HG03108 (cell line): ENCODE measurements around the gene MB.

Experiments used
- ATAC-seq: cut with Tn5 transposase; IDR thresholded peaks from one replicate; pipeline ENCODE4 v1.9.1; 2021; ENCODE audit warnings: moderate library complexity; ENCODE audit not compliant: unreplicated experiment

The MB gene

DNA sequence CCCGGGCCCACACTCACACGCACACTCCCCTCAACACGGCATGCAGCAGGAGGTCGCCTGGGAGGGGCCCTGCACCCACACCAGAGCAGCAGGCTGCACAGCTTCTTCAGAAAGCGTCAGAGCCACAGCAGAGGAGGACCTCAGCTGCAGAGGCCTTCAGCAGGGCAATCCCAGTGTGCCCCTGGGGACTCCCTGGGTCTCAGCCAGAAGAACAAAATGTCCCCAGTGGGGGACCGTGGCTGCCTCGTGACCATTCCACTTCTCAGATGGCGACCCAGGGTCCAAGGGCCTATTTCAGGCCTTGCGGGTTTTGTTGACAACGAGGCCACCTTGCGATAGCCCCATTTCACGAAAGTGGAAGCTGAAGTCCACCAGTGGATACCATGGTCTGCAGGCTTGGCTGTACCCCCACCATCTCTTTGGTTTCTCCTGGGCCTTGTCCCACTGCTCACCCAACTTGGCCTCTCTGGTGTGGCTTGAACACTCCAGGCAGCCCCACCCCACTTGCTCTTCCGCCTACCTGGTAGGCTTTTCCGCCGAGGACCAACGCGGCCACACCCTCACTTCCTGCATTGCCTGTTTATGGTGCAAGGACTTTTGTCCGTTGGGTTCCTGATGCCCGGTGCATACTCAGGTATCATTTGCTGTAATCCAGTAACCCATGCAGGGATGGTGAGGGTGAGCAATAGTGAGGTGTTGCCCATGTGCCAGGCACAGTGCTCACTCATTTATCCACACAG, 38.1 kb downstream of the MB start:
- no peak for ATAC-seq

DNA sequence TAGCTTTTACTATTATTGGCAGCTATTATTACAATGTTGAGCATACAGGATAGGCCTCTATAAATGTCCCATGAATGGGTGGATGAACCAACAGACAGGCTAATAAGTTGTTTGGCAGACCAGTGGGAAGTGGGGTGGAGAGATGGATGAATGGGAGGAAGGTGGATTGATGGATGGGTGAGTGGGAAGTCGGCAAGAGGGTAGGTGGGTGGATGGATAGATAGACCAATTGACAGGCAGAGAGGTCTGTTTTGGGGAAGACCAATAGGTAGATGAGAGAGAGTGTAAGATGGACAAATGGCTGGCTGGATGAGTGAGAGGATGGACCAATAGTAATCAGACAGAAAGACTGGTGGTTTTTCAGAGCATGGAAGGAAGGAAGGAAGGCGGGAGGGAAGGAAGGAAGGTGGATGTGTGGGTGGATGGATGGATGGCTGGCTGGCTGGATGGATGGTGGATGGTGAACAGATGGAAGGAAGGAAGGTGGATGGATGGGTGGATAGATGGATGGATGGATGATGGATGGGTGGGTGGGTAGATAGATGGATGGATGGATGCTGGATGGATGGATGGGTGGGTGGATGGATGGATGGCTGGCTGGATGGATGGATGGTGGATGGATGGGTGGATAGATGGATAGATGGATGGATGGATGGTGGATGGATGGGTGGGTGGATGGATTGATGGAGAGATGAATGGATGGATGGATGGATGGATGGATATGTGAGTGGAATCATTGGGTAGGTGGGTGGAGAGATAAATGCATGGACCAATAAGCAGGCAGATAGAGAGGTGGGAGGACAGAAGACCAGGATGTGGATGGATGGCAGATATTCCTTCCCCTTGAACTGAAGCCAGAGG, 39.1 kb downstream of the MB start:
- no peak for ATAC-seq

DNA sequence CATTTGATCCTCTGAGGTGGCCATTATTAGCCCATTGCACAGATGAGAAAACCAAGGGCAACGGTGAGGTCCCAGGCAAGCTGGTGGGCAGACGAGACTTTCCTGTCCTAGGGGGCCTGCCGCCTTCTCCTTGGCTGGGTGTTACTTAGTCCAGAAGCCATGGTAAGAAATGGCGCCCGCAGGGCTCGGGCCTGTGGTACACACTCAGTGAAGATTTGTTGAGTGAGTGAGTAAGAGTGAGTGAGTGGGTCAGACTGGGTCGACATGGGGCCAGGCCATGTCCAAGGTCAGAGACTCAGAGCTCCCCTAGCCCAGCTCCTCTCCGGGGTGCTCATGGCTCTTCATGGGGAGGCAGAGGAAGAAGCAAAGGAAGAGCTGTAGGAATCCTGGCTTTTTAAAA, 40.5 kb downstream of the MB start:
- no peak for ATAC-seq

DNA sequence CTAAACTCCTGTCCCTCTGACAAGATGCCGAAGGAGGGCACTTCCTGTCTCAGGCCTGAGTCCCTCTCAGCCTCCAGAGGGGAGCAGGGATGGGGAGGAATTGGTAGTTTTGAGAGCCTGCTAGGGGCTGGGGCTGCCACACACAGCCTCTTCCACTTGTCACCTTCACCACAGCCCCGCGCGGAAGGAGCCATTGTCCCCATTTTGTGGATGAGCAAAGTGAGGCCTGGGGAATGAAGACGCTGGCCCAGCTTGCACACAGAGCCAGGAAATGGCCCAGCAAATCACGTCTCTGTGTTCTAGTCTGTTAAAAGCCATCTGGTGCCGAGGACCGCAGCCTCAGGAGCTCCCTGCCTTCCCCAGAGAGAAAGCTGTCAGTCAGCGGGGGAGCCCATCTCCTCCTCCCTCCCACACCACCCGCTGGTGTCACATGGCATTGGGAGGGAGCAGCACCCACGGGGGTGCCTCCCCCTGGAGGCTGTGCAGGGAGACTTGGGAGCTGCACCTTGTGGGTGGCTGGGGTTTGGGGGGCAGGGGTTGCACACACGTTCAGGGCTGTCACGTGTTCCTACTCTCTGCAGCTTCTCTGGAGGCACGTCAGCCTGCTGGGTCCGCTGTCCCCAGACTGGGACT, 41.9 kb downstream of the MB start:
- no peak for ATAC-seq

DNA sequence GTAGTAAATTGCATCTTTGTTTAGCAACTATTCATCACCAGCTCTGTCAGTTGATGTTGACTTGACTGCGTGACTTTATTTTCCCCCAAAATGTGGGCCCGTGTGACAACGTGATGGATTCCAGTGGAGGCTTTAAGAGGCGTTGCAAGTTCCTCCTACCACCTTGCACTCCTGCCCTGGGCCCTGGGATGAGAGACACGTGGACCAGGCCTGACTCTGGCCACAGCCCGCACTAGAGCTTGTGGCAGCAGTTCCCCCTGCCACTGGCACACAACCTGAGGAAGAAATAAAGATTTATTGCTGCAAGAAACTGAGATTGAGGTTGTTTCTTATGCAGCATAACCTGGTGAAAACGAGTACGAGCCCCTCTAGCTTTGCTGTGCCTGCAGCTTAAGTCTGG, 44.6 kb downstream of the MB start:
- no peak for ATAC-seq

DNA sequence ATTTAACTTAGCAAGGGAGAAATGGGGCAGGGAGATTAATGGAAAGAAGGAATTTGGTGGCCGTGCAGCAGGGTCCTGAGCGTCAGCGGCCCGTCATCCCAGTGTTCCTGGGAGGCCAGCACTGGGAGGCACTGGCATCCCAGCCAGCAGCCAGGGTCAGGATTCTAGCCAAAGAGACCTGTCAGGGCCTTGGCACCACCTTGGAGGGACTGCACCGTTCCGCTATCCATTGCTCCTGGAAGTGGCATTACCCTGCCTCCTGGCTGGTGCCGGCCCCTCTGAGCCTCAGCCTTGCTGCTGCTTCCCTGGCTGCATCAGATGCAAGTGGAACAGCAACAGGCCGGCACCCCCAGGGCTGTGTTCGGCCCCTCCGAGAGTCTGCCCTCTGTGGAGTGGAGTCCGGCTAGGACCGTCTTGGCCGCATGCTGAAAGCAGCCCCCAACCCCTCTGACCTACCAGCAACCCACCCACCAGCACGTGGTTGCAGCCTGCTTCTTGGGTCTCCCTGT, 46.4 kb downstream of the MB start:
- ATAC-seq = no peak

DNA sequence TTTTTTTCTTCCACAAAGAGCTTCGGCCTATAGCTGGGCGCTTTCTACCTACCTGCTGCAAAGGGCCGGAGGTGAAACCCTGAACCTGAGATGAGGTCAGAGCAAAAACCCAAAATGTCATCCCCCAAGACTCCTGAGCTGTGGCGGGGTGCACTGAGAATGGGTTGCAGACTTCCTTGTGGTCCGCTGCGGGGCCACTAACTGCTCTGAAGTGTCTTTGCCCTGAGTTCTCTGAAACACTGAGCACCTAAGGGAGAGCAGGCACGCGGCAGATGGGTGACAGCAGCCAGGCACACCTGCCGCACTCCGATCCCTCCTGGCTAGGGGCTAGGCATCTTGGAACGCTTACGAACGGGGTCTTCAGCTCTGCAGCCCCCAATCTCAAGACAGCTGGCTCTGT, 47.2 kb downstream of the MB start:
- ATAC-seq = no peak

DNA sequence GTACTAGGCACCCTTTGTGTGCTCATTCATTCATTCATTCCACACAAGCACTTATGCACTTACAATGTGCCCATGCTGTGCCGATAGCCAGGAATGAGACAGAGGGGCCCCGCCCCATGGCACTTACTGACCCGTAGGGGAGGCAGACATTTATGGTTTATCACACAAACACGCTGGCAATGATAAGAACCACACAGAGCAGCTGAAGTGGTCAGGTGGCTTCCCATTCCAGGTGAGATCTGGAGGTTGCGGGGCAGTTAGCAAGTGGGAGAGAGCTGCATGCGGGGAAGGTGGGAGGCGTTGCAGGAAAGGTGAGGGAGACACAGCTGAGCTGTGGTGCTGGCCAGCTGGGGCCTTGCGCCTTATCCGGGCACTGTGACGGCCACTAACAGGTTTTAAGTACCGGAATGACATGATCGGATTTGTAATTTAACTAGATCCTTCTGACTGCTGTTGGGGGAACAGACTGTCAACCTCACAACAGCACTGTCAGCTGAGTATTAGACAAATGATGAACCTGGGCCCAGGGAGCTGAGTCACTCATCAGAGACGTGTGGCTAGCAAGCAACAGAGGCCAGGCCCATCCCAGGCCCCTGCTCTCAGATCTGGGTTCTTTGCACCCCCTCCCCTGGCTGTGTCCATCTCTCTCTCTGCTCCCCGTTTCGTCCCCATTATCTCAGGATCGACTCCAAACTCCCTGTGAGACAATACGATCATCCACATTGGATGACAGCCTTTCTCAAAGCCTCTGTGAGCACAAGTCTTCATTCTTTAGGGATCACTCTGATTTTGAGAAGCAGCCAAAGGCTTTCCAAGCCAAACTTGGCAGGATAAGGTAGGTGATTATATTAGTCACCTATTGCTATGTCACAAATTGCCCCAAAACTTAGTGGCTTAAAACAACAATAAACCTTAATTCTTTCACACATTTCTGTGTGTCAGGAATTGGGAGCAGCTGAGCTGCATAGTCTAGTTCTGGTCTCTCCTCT, 48.1 kb downstream of the MB start:
- ATAC-seq = no peak

DNA sequence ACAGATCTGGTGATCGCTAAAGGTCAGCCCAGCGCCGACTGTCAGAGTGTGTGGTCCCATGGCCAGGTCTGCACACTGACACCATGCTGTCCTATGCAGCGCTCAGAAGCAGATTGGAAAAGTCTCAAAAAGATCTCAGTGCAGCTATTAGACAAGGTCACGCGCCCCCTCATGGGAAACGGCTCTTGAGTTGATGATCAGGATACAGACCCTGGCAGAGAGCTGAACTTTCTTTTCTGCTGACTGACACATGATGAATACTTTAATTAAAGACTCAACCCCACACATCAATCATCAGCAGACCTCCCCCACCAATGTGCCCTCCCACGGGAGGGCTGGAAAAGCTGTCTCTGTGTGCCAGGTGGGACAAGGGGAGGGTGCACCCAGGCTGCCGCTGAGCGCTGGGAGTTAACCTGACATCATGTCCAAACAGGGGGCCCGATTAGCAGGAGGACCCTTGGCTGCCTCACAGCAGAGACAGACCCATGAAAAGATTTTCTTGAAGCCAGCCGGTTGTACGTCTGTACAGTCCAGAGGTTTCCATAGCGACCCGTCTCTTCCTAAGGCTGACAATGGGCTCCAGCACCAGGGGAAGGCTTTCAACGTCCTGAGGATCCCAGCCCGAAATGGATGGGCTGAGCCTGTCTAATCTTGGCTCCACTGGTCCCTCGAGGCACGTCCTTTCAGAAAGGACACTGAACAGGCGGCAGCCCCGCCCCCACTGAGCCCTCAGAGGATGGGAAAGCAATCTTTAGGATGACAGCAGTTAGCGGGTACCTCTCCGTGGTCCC, 49.6 kb downstream of the MB start:
- no peak for ATAC-seq

DNA sequence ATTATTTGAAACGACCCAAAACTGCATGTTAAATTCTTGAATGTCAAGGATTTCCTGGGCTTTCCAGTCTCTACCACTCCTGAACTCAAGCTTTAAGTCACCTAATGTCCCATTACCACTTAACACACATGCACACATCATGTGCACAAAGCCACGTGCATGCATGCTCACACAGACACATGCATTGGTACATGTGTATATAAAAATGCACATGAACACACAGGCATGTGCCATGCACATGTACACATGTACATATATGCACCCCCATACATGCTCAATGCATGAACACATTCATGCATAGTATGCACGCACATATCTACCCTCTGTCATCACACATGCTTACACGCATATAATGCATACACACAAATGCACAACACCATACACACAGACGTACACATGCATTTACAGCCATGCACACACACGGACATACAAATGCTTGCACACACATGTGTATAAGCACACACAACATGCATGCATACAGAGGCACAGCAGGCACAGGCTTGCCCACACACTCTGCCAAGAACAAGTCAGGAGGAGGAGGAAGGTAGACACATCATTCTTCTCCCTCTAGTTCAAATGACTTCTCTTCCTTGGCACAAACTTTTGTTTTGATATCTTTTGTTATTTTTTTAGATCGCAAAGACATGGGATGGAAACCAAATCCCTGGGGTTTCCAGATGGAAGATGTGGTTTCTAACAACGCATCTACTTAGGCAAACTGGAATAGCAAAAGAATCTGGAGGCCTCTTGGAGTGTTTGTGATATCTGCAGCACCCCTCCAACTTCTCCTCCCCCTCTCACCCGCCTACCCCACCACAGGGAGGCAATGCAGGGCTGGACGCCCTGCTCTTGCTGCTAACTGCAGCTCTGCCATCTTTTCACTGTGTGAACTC, 51.9 kb downstream of the MB start:
- no peak for ATAC-seq

DNA sequence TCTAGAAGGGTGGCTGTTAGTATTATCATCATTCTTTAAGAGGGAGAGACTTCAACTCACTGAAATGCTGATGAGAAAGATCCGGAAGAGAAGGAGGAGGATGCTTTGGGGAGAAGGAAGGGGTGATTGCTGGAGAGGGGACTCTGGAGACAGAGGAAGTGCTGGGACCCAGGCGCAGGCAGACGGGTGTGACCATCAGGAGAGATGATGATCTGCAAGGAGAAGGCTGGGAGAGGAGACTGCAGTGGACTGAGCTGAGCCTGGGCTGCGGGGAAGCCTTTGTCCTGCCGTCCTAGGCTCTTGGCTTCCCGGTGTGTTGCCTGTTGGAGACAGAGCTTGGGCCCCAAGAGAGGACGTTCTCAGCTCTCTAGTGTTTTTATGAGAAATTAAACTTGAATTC, 53.9 kb downstream of the MB start:
- ATAC-seq = no peak

DNA sequence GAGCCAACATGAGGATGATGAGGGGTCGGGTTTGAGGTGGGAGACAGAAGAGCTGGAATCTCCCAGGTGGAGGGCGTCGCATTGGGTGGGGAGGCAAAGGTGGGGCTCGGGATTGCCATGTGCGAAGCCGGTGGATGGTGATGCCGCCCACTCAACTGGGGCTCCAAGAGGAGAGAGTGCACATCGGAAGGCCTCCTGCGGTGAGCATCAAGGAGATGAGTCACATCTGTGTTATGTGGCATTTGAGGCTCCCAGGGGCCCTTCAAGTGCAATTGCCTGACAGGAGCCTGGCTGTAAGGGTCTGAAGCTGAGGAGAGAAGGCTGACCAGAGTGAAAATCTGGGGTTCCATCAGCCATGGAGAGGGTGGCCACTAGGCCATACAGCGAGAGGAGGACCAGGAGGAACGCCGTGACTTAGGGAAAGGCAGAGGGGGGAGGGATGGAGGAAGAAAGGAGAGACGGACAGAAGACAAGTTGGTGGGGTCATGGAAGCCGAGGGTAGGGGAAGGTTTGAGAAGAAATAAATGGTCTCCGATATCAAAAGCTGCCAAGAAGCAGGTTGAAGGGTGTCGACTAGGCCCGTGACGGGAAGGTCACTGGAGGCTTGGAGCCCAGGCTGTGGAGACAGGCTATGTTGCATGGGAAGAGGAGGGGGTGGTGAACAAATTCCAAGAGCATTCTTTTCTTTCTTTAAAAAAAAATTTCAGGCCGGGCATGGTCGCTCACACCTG, 55.2 kb downstream of the MB start:
- ATAC-seq = no peak

DNA sequence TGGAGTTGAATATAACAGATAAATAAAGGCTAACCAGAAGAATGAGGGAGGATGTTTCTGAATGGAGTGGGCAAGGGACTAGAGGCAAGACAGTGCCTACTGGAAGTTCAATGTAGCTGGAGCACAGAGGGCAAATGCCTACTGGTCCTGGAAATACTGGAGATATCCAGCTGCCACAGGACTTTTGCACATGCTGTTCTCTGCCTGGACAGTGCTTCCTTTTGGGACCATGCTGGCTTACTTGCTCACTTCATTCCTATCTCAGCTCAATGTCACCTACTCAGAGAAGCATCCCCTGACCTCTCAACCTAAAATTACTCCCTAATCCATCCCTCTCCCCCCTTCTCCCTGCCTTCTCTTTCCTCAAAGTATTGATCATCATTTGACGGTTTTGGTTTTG, 56.3 kb downstream of the MB start:
- no peak for ATAC-seq

DNA sequence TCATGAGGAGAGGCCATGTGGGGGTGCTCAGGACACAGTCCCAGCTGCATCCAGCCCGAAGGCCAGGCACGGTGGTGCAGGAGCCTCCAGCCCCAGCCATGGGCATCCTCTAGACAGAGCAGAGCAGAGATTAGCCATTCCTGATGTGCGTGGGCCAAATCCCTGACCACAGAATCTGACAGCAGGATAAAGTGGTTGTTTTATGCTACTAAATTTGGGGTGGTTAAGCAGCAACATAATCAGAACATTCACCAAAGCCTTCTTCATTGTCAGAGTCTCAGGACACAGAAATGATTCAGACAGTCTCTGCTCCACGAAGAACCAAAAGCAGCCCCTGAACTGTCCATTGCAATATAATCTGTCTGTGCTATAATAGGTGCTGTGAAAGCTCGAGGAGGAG, 56.8 kb downstream of the MB start:
- no peak for ATAC-seq

DNA sequence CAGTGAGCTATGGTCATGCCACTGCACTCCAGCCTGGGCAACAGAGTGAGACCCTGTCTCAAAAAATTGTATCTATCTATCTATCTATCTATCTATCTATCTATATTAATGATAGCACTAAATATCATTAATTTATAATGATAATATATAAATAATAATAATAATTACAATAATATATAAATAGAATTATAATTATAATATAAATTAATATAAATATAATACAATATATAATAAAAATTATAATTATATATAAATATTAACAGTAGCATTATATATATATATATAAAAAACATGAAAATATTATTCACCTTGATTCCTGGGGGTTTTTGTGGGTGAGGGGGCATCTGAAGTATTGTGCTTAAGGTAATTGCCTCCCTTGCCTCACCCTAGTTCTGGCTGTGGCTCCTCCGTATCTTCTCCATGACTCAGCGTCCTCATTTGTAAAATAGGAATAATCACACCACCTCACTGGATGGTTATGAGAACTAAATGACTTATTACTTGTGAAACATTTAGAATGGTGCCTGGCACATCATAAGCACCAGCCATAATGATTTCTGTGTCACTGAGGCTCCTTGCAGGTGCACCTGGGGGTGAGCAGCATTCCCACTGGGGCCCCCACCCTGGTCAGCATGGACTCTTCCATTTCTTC, 57.6 kb downstream of the MB start:
- ATAC-seq = no peak

DNA sequence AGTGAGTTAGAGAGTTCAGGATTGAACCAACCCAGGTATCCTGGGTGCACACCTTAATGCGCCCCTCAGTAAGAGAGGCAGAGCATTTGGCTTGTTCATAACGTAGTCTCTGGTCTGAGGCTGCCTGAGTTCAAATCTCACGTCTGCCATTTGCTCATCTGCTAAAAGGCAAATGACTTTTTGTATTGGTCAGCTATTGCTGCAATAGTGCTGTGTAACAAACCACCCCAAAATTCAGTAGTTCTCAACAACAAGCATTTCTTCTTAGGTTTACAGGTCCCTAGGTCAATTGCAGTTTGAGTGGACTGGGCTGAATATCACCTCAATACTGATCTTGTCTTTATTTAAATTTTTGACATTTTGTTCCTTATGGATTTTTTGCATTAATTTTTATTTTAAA, 58.4 kb downstream of the MB start:
- no peak for ATAC-seq

DNA sequence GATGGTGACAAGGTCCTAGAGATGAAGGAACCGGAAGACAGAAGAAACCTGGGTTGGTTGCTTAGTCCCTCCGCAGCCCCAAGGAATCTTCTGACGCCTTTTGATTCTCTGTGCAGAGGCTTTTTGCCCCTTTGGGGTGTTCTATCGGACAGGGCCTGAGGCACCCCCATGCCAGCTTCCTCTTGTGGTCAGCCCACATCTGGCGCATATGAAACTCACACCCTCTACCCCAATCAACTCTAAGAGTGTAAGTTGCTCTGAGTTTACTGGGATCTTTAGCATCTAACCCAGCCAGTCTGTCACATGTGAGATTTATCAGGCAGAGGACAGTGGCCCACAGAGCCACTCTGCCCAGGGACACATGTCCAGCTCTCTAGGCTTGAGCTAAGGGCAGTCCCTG, 59.1 kb downstream of the MB start:
- no peak for ATAC-seq
